HG03139 (cell line): ENCODE measurements around the gene TTC23.
A peak's percentile ranks its signal among the peaks of the same experiment; 100 is the strongest.
"Not testable (repeated sequence)": the region's sequence is repeated elsewhere in the genome, so short reads cannot be mapped to it uniquely, and the experiment has no call there.

Source experiments
- ATAC-seq: cut with Tn5 transposase; IDR thresholded peaks from one replicate; pipeline ENCODE4 v1.9.1; 2021; ENCODE audit not compliant: unreplicated experiment

Gene TTC23

GRCh38 chr15:99250494-99250856, 1.1 kb upstream of the TTC23 start:
- no peak for ATAC-seq

- no peak for ATAC-seq
Measured at GRCh38 chr15:99250001-99250400, 620 bp upstream of the TTC23 start.

- ATAC-seq: no peak
Measured at GRCh38 chr15:99248000-99248715, 1.2 kb downstream of the TTC23 start.

GRCh38 chr15:99247062-99247461, 2.3 kb downstream of the TTC23 start:
- ATAC-seq: no peak

- ATAC-seq: no peak
Measured at GRCh38 chr15:99244306-99244705, 5.1 kb downstream of the TTC23 start.

GRCh38 chr15:99241752-99242151, 7.6 kb downstream of the TTC23 start:
- ATAC-seq: no peak

GRCh38 chr15:99239545-99240198, 9.7 kb downstream of the TTC23 start:
- peak; percentile 70 for ATAC-seq

GRCh38 chr15:99238849-99239248, 10.5 kb downstream of the TTC23 start:
- ATAC-seq: no peak

GRCh38 chr15:99234160-99234559, 15.2 kb downstream of the TTC23 start:
- ATAC-seq: not testable (repeated sequence)

- no peak for ATAC-seq
Measured at GRCh38 chr15:99232740-99233139, 16.6 kb downstream of the TTC23 start.

- ATAC-seq: no peak
Measured at GRCh38 chr15:99230867-99231266, 18.5 kb downstream of the TTC23 start.

- ATAC-seq: no peak
Measured at GRCh38 chr15:99228120-99228770, 21.1 kb downstream of the TTC23 start.

GRCh38 chr15:99226802-99227201, 22.6 kb downstream of the TTC23 start:
- ATAC-seq: no peak

GRCh38 chr15:99224372-99225214, 24.8 kb downstream of the TTC23 start:
- no peak for ATAC-seq

- ATAC-seq: no peak
Measured at GRCh38 chr15:99213187-99213811, 36.1 kb downstream of the TTC23 start.

- no peak for ATAC-seq
Measured at GRCh38 chr15:99212406-99212805, 37.0 kb downstream of the TTC23 start.

- ATAC-seq: no peak
Measured at GRCh38 chr15:99211926-99212325, 37.5 kb downstream of the TTC23 start.

- ATAC-seq: no peak
Measured at GRCh38 chr15:99210334-99210733, 39.0 kb downstream of the TTC23 start.

- no peak for ATAC-seq
Measured at GRCh38 chr15:99209326-99209725, 40.1 kb downstream of the TTC23 start.

GRCh38 chr15:99207672-99208071, 41.7 kb downstream of the TTC23 start:
- ATAC-seq: no peak

- no peak for ATAC-seq
Measured at GRCh38 chr15:99202176-99202552, 47.2 kb downstream of the TTC23 start.
